Measurements from ENCODE around the gene MED14.

MED14 gene

GRCh38 chrX:40663880-40664630, 71.3 kb downstream of the MED14 start:
- no peak overlapping the region for H3K4me3 ChIP-seq
- no peak for DNase-seq (ENCODE audit: low spot score)
- no peak overlapping the region for H3K27ac ChIP-seq
- TF ChIP-seq CTCF (IDR thresholded peaks at IDR 0.05), result no peak

GRCh38 chrX:40663078-40663740, 72.1 kb downstream of the MED14 start:
- H3K4me3 ChIP-seq, result no peak overlapping the region
- no peak overlapping the region for H3K27ac ChIP-seq
- no peak for TF ChIP-seq CTCF (IDR thresholded peaks at IDR 0.05)
- no peak for DNase-seq (ENCODE audit: low spot score)

GRCh38 chrX:40661489-40661888, 73.9 kb downstream of the MED14 start:
- no peak for DNase-seq (ENCODE audit: low spot score)
- Histone ChIP-seq H3K4me3 (no peak overlapping the region), H3K27ac (no peak overlapping the region)
- TF ChIP-seq CTCF (IDR thresholded peaks at IDR 0.05), result no peak

GRCh38 chrX:40660381-40660780, 75.0 kb downstream of the MED14 start:
- Histone ChIP-seq H3K27ac (no peak overlapping the region), H3K4me3 (no peak overlapping the region)
- no peak for DNase-seq (ENCODE audit: low spot score)
- no peak for TF ChIP-seq CTCF (IDR thresholded peaks at IDR 0.05)

- H3K27ac ChIP-seq, result no peak overlapping the region
- TF ChIP-seq CTCF (IDR thresholded peaks at IDR 0.05), result no peak
- no peak for DNase-seq (ENCODE audit: low spot score)
- no peak overlapping the region for H3K4me3 ChIP-seq
Measured at GRCh38 chrX:40653535-40653934, 81.8 kb downstream of the MED14 start.

- no peak for DNase-seq (ENCODE audit: low spot score)
- H3K27ac ChIP-seq, result no peak overlapping the region
- H3K4me3 ChIP-seq, result no peak overlapping the region
- TF ChIP-seq CTCF (IDR thresholded peaks at IDR 0.05), result no peak
Measured at GRCh38 chrX:40652664-40653063, 82.7 kb downstream of the MED14 start.

Measured in coronary artery (tissue), 2 donors.